ENCODE data around the gene ZNF646. TPM values are rescaled to one million over a fixed set of nuclear protein-coding genes. Genes with fewer than 3 reads are reported as not detected.

Gene ZNF646
- total RNA-seq, 2 experiments from 2014 or later, result 30.1 to 33.8 TPM

DNA sequence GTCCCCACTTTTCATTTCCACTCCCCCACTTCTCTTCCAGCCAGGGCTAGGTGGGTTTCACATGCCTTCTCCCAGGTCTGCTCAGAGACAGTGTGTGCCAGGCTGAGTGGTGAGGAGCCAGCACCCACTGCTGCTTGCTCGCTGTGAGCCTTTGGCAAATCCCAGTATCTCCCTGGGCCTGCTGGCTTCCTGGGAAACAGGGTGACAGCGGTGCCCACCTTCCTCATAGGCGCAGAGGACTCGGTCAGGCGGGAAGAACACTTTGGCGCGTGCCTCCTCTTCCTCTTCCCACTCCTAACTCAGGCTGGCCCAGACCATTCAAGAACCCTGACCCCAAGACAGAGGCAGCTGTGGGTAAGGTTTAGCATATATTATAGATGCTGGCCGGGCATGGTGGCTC, 15.0 kb downstream of the ZNF646 start:
- H4K20me1 ChIP-seq (ENCODE audit: insufficient read depth, low read length), result peaks cover 5% of the 10 kb centered on the region; the same call in 1 of the 2 replicates
- H2AFZ ChIP-seq (ENCODE audit: low read length), result no peak overlapping the region
- no TSS peak for BruUV-seq (replicated peaks)
- no peak for TF ChIP-seq EZH2phosphoT487 (IDR thresholded peaks at IDR 0.05; ENCODE audit: borderline replicate concordance, low read depth, low read length)
- TF ChIP-seq, protein P1, sequence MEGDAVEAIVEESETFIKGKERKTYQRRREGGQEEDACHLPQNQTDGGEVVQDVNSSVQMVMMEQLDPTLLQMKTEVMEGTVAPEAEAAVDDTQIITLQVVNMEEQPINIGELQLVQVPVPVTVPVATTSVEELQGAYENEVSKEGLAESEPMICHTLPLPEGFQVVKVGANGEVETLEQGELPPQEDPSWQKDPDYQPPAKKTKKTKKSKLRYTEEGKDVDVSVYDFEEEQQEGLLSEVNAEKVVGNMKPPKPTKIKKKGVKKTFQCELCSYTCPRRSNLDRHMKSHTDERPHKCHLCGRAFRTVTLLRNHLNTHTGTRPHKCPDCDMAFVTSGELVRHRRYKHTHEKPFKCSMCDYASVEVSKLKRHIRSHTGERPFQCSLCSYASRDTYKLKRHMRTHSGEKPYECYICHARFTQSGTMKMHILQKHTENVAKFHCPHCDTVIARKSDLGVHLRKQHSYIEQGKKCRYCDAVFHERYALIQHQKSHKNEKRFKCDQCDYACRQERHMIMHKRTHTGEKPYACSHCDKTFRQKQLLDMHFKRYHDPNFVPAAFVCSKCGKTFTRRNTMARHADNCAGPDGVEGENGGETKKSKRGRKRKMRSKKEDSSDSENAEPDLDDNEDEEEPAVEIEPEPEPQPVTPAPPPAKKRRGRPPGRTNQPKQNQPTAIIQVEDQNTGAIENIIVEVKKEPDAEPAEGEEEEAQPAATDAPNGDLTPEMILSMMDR (conservative IDR thresholded peaks at IDR 0.05; ENCODE audit: low read length), result no peak
- peaks cover 22% of the 10 kb centered on the region for H3K79me2 ChIP-seq (ENCODE audit: insufficient read depth, low read depth, low read length)
- no peak for DNase-seq (ENCODE audit: low spot score)
- peaks cover 52% of the 10 kb centered on the region for H3K36me3 ChIP-seq (ENCODE audit: insufficient read depth, low read length)
- H3K4me3 ChIP-seq (ENCODE audit: low read depth, low read length, poor library complexity, severe bottlenecking), result no peak overlapping the region
- H3K4me1 ChIP-seq (ENCODE audit: insufficient read depth, low read length, poor library complexity, severe bottlenecking), result peaks cover 9% of the 10 kb centered on the region
- H3K9me2 ChIP-seq (ENCODE audit: insufficient read depth, low read length), result no peaks in the 10 kb centered on the region
- CTCF ChIA-PET (ENCODE audit: unreplicated experiment), result interaction anchor here (0.6 kb wide), 1 partner anchor 136 kb away, joined by 3 read pairs; no protein-coding TSS in a partner anchor
- H3K27ac ChIP-seq (ENCODE audit: low read depth, low read length, poor library complexity, severe bottlenecking), result no peak overlapping the region
- POLR2A ChIA-PET, result no interaction called here
- intact Hi-C loops (cut with micrococcal nuclease; ENCODE audit: unreplicated experiment), result no loop called here
- no peaks in the 10 kb centered on the region for H3K9me3 ChIP-seq (ENCODE audit: low read length)
- H3K4me2 ChIP-seq (ENCODE audit: low read length), result no peak overlapping the region

- Histone ChIP-seq H3K36me3 (ENCODE audit: insufficient read depth, low read length) (peaks cover 45% of the 10 kb centered on the region), H3K4me2 (ENCODE audit: low read length) (no peak overlapping the region), H3K79me2 (ENCODE audit: insufficient read depth, low read depth, low read length) (peaks cover 23% of the 10 kb centered on the region), H3K4me3 (ENCODE audit: low read depth, low read length, poor library complexity, severe bottlenecking) (no peak overlapping the region), H3K9me2 (ENCODE audit: insufficient read depth, low read length) (no peaks in the 10 kb centered on the region), H3K4me1 (ENCODE audit: insufficient read depth, low read length, poor library complexity, severe bottlenecking) (peaks cover 15% of the 10 kb centered on the region), H4K20me1 (ENCODE audit: insufficient read depth, low read length) (peaks cover 5% of the 10 kb centered on the region; the same call in 1 of the 2 replicates), H3K9me3 (ENCODE audit: low read length) (no peaks in the 10 kb centered on the region), H2AFZ (ENCODE audit: low read length) (no peak overlapping the region), H3K27ac (ENCODE audit: low read depth, low read length, poor library complexity, severe bottlenecking) (no peak overlapping the region)
- ChIA-PET POLR2A (no interaction called here), CTCF (ENCODE audit: unreplicated experiment) (no interaction called here)
- no peak for DNase-seq (ENCODE audit: low spot score)
- BruUV-seq (replicated peaks), result no TSS peak
- intact Hi-C loops (cut with micrococcal nuclease; ENCODE audit: unreplicated experiment), result no loop called here
- TF ChIP-seq, protein P1 (conservative IDR thresholded peaks at IDR 0.05; ENCODE audit: low read length), result no peak
- no peak for TF ChIP-seq EZH2phosphoT487 (IDR thresholded peaks at IDR 0.05; ENCODE audit: borderline replicate concordance, low read depth, low read length)
Measured at GRCh38 chr16:31090540-31090939, 16.3 kb downstream of the ZNF646 start.

GRCh38 chr16:31092330-31092729, 18.1 kb downstream of the ZNF646 start:
- Histone ChIP-seq H3K9me2 (ENCODE audit: insufficient read depth, low read length) (no peaks in the 10 kb centered on the region), H3K4me1 (ENCODE audit: insufficient read depth, low read length, poor library complexity, severe bottlenecking) (peaks cover 18% of the 10 kb centered on the region), H3K9me3 (ENCODE audit: low read length) (no peaks in the 10 kb centered on the region), H4K20me1 (ENCODE audit: insufficient read depth, low read length) (peaks cover 5% of the 10 kb centered on the region; the same call in 1 of the 2 replicates), H2AFZ (ENCODE audit: low read length) (no peak overlapping the region), H3K36me3 (ENCODE audit: insufficient read depth, low read length) (peaks cover 36% of the 10 kb centered on the region), H3K4me2 (ENCODE audit: low read length) (no peak overlapping the region), H3K4me3 (ENCODE audit: low read depth, low read length, poor library complexity, severe bottlenecking) (no peak overlapping the region), H3K27ac (ENCODE audit: low read depth, low read length, poor library complexity, severe bottlenecking) (no peak overlapping the region), H3K79me2 (ENCODE audit: insufficient read depth, low read depth, low read length) (peaks cover 23% of the 10 kb centered on the region)
- BruUV-seq (replicated peaks), result no TSS peak
- TF ChIP-seq, protein P1 (conservative IDR thresholded peaks at IDR 0.05; ENCODE audit: low read length), result no peak
- TF ChIP-seq EZH2phosphoT487 (IDR thresholded peaks at IDR 0.05; ENCODE audit: borderline replicate concordance, low read depth, low read length), result no peak
- CTCF ChIA-PET (ENCODE audit: unreplicated experiment), result no interaction called here
- DNase-seq (ENCODE audit: low spot score), result no peak
- intact Hi-C loops (cut with micrococcal nuclease; ENCODE audit: unreplicated experiment), result no loop called here
- POLR2A ChIA-PET, result interaction anchor here (0.6 to 1.6 kb wide), 9 partner anchors 9 to 159 kb away, joined by 3 to 7 read pairs (median 4); partner anchors contain the start of genes KAT8, ZNF646 and ZNF668
